HEK293T (cell line): ENCODE measurements around the gene RNASE4.

Source experiments
- BHLHE40 ChIP-seq: fragments of 450-650 bp; IDR thresholded peaks from 2 replicates; pipeline ENCODE4 v1.6.1; 2016; ENCODE audit warnings: mild to moderate bottlenecking, moderate library complexity, borderline replicate concordance
- HDGF ChIP-seq: fragments of 450-650 bp; IDR thresholded peaks from 2 replicates; pipeline ENCODE4 v1.6.1; 2017; ENCODE audit warnings: antibody characterized with exemption, borderline replicate concordance
- SUZ12 ChIP-seq: fragments of 450-650 bp; IDR thresholded peaks from 2 replicates; pipeline ENCODE4 v1.6.1; 2016; ENCODE audit warnings: mild to moderate bottlenecking
- ZNF384 ChIP-seq: fragments of 450-650 bp; IDR thresholded peaks from 2 replicates; pipeline ENCODE4 v1.6.1; 2016

DNA sequence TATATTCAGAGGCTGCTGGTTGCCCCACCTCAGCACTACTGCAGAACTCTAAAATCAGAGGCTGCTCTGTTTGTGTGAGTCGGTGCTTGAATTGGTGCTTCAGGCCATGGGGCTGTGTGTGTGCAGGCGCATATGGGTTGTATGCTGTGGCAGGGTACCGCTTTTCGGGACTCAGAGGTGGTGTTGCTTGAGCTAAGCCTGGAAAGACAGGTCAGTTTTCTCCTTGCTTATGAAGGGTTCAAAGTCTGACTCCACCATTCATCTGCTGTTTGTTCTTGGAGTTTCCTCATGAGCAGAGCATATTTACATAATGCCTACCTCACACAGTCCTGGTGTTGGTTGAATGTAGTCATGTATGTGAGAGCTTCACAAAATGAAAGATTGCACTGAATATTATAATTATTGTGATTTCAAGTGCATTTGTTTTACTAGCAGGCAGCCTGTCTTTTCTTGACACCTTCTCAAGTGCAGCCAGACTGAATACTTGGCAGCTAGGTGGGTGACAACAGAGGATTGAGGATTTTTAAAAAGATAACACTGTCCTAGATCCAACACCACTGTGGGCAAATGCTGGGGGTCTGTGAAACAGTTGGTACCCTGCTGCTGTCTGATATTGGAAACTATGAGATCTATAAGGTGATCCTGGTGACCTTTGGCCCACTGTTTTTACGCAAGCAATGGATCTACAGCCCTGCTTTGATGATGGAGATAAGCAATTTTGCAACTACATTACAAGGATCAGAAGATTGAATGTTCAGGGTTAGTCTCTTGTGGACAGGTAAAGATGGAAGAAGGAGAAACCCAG is 3.2 kb downstream of the RNASE4 start:
- TF ChIP-seq BHLHE40 (no peak), ZNF384 (no peak), SUZ12 (no peak), HDGF (no peak)
